Panc1 (cell line): ENCODE measurements around the gene CHKB. TPM values are rescaled to one million over a fixed set of nuclear protein-coding genes. Genes with fewer than 3 reads are reported as not detected.

Source experiments
- ATAC-seq: fragments of 200-7000 bp; cut with Tn5 transposase; 2 replicates; pipeline ENCODE4 v1.9.1; 2020; ENCODE audit warnings: mild to moderate bottlenecking, moderate library complexity
- BruUV-seq: library from RNA; stranded (reverse); fragments of 400-500 nt; replicated peaks from 2 replicates; lab custom pipeline; 2021; lab: Mats Ljungman, UMichigan
- CTCF ChIA-PET: fragments of 300-600 bp; sonication (Branson Sonifier 250); formaldehyde crosslinking; loops from one replicate; lab custom pipeline; 2022; ENCODE audit warnings: antibody characterized with exemption; lab: Charles Lee
- POLR2A ChIA-PET: fragments of 300-600 bp; sonication (Branson Sonifier 250); formaldehyde crosslinking; loops from one replicate; lab custom pipeline; 2022; ENCODE audit warnings: antibody characterized with exemption; lab: Charles Lee
- DNase-seq: peaks from one replicate; pipeline ENCODE4 v3.0.0-alpha.2; 2010; ENCODE audit warnings: low read depth, low spot score
- H3K27ac ChIP-seq: 2 replicates; pipeline ENCODE4 v1.5.1; 2011; ENCODE audit warnings: mild to moderate bottlenecking, low read length, inconsistent platforms
- H3K27me3 ChIP-seq: fragments of 200-500 bp; sonication (Bioruptor generic); 2 replicates; pipeline ENCODE4 v1.6.0; 2014; ENCODE audit warnings: low read length, inconsistent platforms; ENCODE audit not compliant: control insufficient read depth, insufficient read depth
- H3K36me3 ChIP-seq: fragments of 200-500 bp; sonication (Bioruptor generic); 2 replicates; pipeline ENCODE4 v1.5.1; 2014; ENCODE audit warnings: inconsistent platforms, mild to moderate bottlenecking, low read length, moderate library complexity; ENCODE audit not compliant: control insufficient read depth, insufficient read depth
- H3K4me1 ChIP-seq: 2 replicates; pipeline ENCODE4 v1.5.1; 2011; ENCODE audit warnings: inconsistent platforms, mild to moderate bottlenecking, low read length, moderate library complexity; ENCODE audit not compliant: control insufficient read depth, insufficient read depth
- H3K4me3 ChIP-seq, 2 experiments: 2 replicates each; pipeline ENCODE4 v1.5.1; 2011 to 2012; ENCODE audit warnings: low read depth in 2 of 2, low read length in 2 of 2, mild to moderate bottlenecking in 2 of 2, inconsistent platforms in 1 of 2, moderate library complexity in 1 of 2
- H3K9me3 ChIP-seq: fragments of 200-500 bp; sonication (Bioruptor generic); 2 replicates; pipeline ENCODE4 v1.5.1; 2014; ENCODE audit warnings: low read depth, mild to moderate bottlenecking, inconsistent platforms, low read length, moderate library complexity; ENCODE audit not compliant: control insufficient read depth, insufficient read depth
- CTCF ChIP-seq: fragments of 450-650 bp; IDR thresholded peaks from 2 replicates; pipeline ENCODE4 v1.5.1; 2017; ENCODE audit warnings: mild to moderate bottlenecking
- POLR2AphosphoS5 ChIP-seq: IDR thresholded peaks from 2 replicates; pipeline ENCODE4 v1.6.1; 2012; ENCODE audit warnings: mild to moderate bottlenecking, low read depth, low read length, moderate library complexity
- REST ChIP-seq, 2 experiments: IDR thresholded peaks; 2 replicates each; pipeline ENCODE4 v1.6.1; 2011 to 2012; ENCODE audit warnings: low read depth in 2 of 2, control low read depth in 1 of 2, low read length in 1 of 2, mild to moderate bottlenecking in 1 of 2, moderate library complexity in 1 of 2; ENCODE audit not compliant: insufficient read depth in 1 of 2
- SIN3A ChIP-seq: IDR thresholded peaks from 2 replicates; pipeline ENCODE4 v1.6.1; 2012; ENCODE audit warnings: low read depth, mild to moderate bottlenecking, low read length, moderate library complexity, borderline replicate concordance; ENCODE audit not compliant: insufficient read depth
- TCF7L2 ChIP-seq: IDR thresholded peaks from 2 replicates; pipeline ENCODE4 v1.6.1; 2011; ENCODE audit warnings: mild to moderate bottlenecking, low read depth, low read length, inconsistent platforms
- in situ Hi-C: cut with HindIII; loops from 2 replicates; pipeline ENCODE4 v1.10.0; 2016; ENCODE audit warnings: low sequenced_read_pairs, low pct_unique_long_range_greater_than_20kb
- intact Hi-C: fragments of 100-400 bp; cut with micrococcal nuclease; formaldehyde crosslinking; loops from one replicate; pipeline ENCODE4 v1.10.0; 2022; ENCODE audit not compliant: unreplicated experiment
- total RNA-seq: library from RNA; stranded (reverse); gene quantifications from one replicate; pipeline ENCODE4 v1.2.1, GENCODE V29; 2021; ENCODE audit not compliant: unreplicated experiment

The CHKB gene
- total RNA-seq, 1 experiment from 2014 or later: 43.5 TPM

- ChIA-PET POLR2A (no interaction called here), CTCF (no interaction called here)
- H3K36me3 ChIP-seq: no peaks in the 10 kb centered on the region
- in situ Hi-C loops (no loop called here), intact Hi-C loops (no loop called here)
- TF ChIP-seq REST (IDR thresholded peaks at IDR 0.05; ENCODE audit: insufficient read depth in 1 of 2, low read depth in 2 of 2, low read length in 1 of 2) (no peak), POLR2AphosphoS5 (no peak)
- H3K27ac ChIP-seq: no peak overlapping the region
- no TSS peak for BruUV-seq
- ATAC-seq (peak; percentile 66), DNase-seq (no peak)
- peaks cover 7% of the 10 kb centered on the region; the same call in 1 of the 2 replicates for H3K4me1 ChIP-seq
- H3K4me3 ChIP-seq: no peak overlapping the region
- no peaks in the 10 kb centered on the region for H3K9me3 ChIP-seq
- no peaks in the 10 kb centered on the region for H3K27me3 ChIP-seq
Observed at GRCh38 chr22:50612528-50613221, 30.0 kb upstream of the CHKB start.

- intact Hi-C loops: no loop called here
- BruUV-seq: no TSS peak
- no peak for DNase-seq
- Histone ChIP-seq H3K9me3 (no peaks in the 10 kb centered on the region), H3K27me3 (no peaks in the 10 kb centered on the region), H3K36me3 (no peaks in the 10 kb centered on the region), H3K4me3 (no peak overlapping the region), H3K4me1 (peaks cover 7% of the 10 kb centered on the region; the same call in 1 of the 2 replicates), H3K27ac (no peak overlapping the region)
- POLR2A ChIA-PET: no interaction called here
- CTCF ChIA-PET: no interaction called here
- ATAC-seq: peak; percentile 16
- in situ Hi-C loops: no loop called here
- TF ChIP-seq TCF7L2: no peak
- TF ChIP-seq REST (IDR thresholded peaks at IDR 0.05; ENCODE audit: insufficient read depth in 1 of 2, low read depth in 2 of 2, low read length in 1 of 2): no peak
- TF ChIP-seq POLR2AphosphoS5: no peak
- no peak for TF ChIP-seq SIN3A
- TF ChIP-seq CTCF: no peak
Observed at GRCh38 chr22:50612168-50612527, 29.5 kb upstream of the CHKB start.
